ENCODE data around the gene MT1X.
A peak's percentile ranks its signal among the peaks of the same experiment; 100 is the strongest.

Gene MT1X

GRCh38 chr16:56681939-56682702 is at the start of gene MT1X:
TSS of gene MT1X (plus strand) at chr16:56682470. CDS start at chr16:56682541, 71 bp downstream.
- no peak for TF ChIP-seq CTCF (IDR thresholded peaks at IDR 0.05; ENCODE audit: insufficient read depth, low read depth, low read length, missing control alignments)
- H3K4me3 ChIP-seq (ENCODE audit: low read length) = peak within 1 kb of the TSS; percentile 99
- peak; percentile 96 for DNase-seq (ENCODE audit: low read depth)

- H3K4me3 ChIP-seq (ENCODE audit: low read length) = no peak overlapping the region
- no peak for TF ChIP-seq CTCF (IDR thresholded peaks at IDR 0.05; ENCODE audit: insufficient read depth, low read depth, low read length, missing control alignments)
- DNase-seq (ENCODE audit: low read depth) = no peak
These were observed 49.4 kb upstream of the MT1X start for GRCh38 chr16:56632848-56633365.

- no peak overlapping the region for H3K4me3 ChIP-seq (ENCODE audit: low read length)
- no peak for TF ChIP-seq CTCF (IDR thresholded peaks at IDR 0.05; ENCODE audit: insufficient read depth, low read depth, low read length, missing control alignments)
These were observed 48.7 kb upstream of the MT1X start for GRCh38 chr16:56633535-56633934.

GRCh38 chr16:56634715-56635440 is 47.4 kb upstream of the MT1X start:
- H3K4me3 ChIP-seq (ENCODE audit: low read length) = no peak overlapping the region
- TF ChIP-seq CTCF (IDR thresholded peaks at IDR 0.05; ENCODE audit: insufficient read depth, low read depth, low read length, missing control alignments) = no peak
- DNase-seq (ENCODE audit: low read depth) = no peak

More at GRCh38 chr16:56633535-56633934, 48.7 kb upstream of the MT1X start:
- DNase-seq (ENCODE audit: low read depth) = no peak

GRCh38 chr16:56635441-56635967 is 46.8 kb upstream of the MT1X start:
- no peak for TF ChIP-seq CTCF (IDR thresholded peaks at IDR 0.05; ENCODE audit: insufficient read depth, low read depth, low read length, missing control alignments)
- H3K4me3 ChIP-seq (ENCODE audit: low read length) = no peak overlapping the region
- no peak for DNase-seq (ENCODE audit: low read depth)

- H3K4me3 ChIP-seq (ENCODE audit: low read length) = no peak overlapping the region
- no peak for DNase-seq (ENCODE audit: low read depth)
- no peak for TF ChIP-seq CTCF (IDR thresholded peaks at IDR 0.05; ENCODE audit: insufficient read depth, low read depth, low read length, missing control alignments)
These were observed 45.5 kb upstream of the MT1X start for GRCh38 chr16:56636616-56637413.
